AG04450 (cell line): ENCODE measurements around the gene CSNK1D. TPM values are rescaled to one million over a fixed set of nuclear protein-coding genes. Genes with fewer than 3 reads are reported as not detected.

Source experiments
- CTCF ChIA-PET: fragments of 300-600, 350-600 bp; formaldehyde crosslinking; extraction: SDS; loops from one replicate; lab custom pipeline; 2022; ENCODE audit warnings: antibody characterized with exemption, inconsistent platforms; lab: Charles Lee
- POLR2A ChIA-PET: fragments of 350-600 bp; formaldehyde crosslinking; extraction: SDS; loops from one replicate; lab custom pipeline; 2021; ENCODE audit warnings: antibody characterized with exemption, inconsistent platforms; lab: Yijun Ruan, JAX
- DNase-seq: peaks from one replicate; pipeline ENCODE4 v3.0.0-alpha.2; 2011; ENCODE audit warnings: low read depth, low spot score
- H3K27ac ChIP-seq: one replicate; pipeline ENCODE4 v1.5.1; 2012; ENCODE audit warnings: low read depth, low read length, control low read depth
- H3K27me3 ChIP-seq: one replicate; pipeline ENCODE4 v1.6.0; 2012; ENCODE audit warnings: low read length; ENCODE audit not compliant: control insufficient read depth, insufficient read depth
- H3K4me3 ChIP-seq: 2 replicates; pipeline ENCODE4 v1.5.1; 2011; ENCODE audit warnings: mild to moderate bottlenecking, low read depth, low read length, control low read depth
- H3K9me3 ChIP-seq: 2 replicates; pipeline ENCODE4 v1.5.1; 2012; ENCODE audit warnings: low read length; ENCODE audit not compliant: control insufficient read depth, insufficient read depth
- CTCF ChIP-seq: IDR thresholded peaks from 2 replicates; pipeline ENCODE4 v1.5.1; 2011; ENCODE audit warnings: low read depth, low read length, control low read depth, inconsistent platforms
- polyA plus RNA-seq: library from polyadenylated mRNA; depleted of rRNA; stranded (reverse); fragments of >200 nt; gene quantifications from 2 replicates; pipeline ENCODE4 v1.2.3, GENCODE V29; 2011

Gene CSNK1D
- polyA plus RNA-seq, 1 experiment = 74.4 TPM

GRCh38 chr17:82294064-82294773, 20.7 kb upstream of the CSNK1D start:
- CTCF ChIA-PET = no interaction called here

GRCh38 chr17:82292251-82293154, 19.0 kb upstream of the CSNK1D start:
- peak; percentile 95 for DNase-seq
- no peak for TF ChIP-seq CTCF
- peak overlapping the region; percentile 80 for H3K4me3 ChIP-seq
- ChIA-PET POLR2A (interaction anchor here (0.6 to 1.8 kb wide), 6 partner anchors 9 to 172 kb away, joined by 3 to 11 read pairs (median 6); partner anchors contain the start of gene CSNK1D), CTCF (no interaction called here)
- peaks cover 5% of the 10 kb centered on the region; the same call in 1 of the 2 replicates for H3K9me3 ChIP-seq
- peak overlapping the region; percentile 94 for H3K27ac ChIP-seq
- H3K27me3 ChIP-seq = no peaks in the 10 kb centered on the region

More at GRCh38 chr17:82294064-82294773, 20.7 kb upstream of the CSNK1D start:
- Histone ChIP-seq H3K9me3 (peaks cover 5% of the 10 kb centered on the region; the same call in 1 of the 2 replicates), H3K27ac (peak overlapping the region; percentile 57), H3K4me3 (peak overlapping the region; percentile 49), H3K27me3 (no peaks in the 10 kb centered on the region)
- POLR2A ChIA-PET = interaction anchor here (0.8 to 1.8 kb wide), 3 partner anchors 9 to 21 kb away, joined by 3 to 8 read pairs (median 4); partner anchors contain the start of gene CSNK1D
- no peak for DNase-seq
- TF ChIP-seq CTCF = no peak

- H3K9me3 ChIP-seq = peaks cover 8% of the 10 kb centered on the region
- H3K27ac ChIP-seq = no peak overlapping the region
- no peak for DNase-seq
- no peaks in the 10 kb centered on the region for H3K27me3 ChIP-seq
- ChIA-PET CTCF (interaction anchor here (0.9 kb wide), 1 partner anchor 123 kb away, joined by 3 read pairs; no protein-coding TSS in a partner anchor), POLR2A (interaction anchor here (1.6 kb wide), 1 partner anchor 8 kb away, joined by 11 read pairs; no protein-coding TSS in a partner anchor)
- peak overlapping the region; percentile 80 for H3K4me3 ChIP-seq
- TF ChIP-seq CTCF = no peak
Observed at GRCh38 chr17:82291582-82292250, 18.2 kb upstream of the CSNK1D start.

GRCh38 chr17:82287868-82288801, 14.6 kb upstream of the CSNK1D start:
- no peaks in the 10 kb centered on the region for H3K27me3 ChIP-seq
- peak overlapping the region; percentile 82 for H3K27ac ChIP-seq
- H3K4me3 ChIP-seq = 0 out of 2 replicates have a peak overlapping the region, but pooled peaks have one; percentile 2
- ChIA-PET POLR2A (no interaction called here), CTCF (no interaction called here)
- peaks cover 8% of the 10 kb centered on the region for H3K9me3 ChIP-seq
- peak; percentile 48 for DNase-seq
- TF ChIP-seq CTCF = no peak
